Natural killer cell (primary cell): ENCODE data around the gene RAPGEF2. TPM values are rescaled to one million over a fixed set of nuclear protein-coding genes. Genes with fewer than 3 reads are reported as not detected.
"Not testable (repeated sequence)": the region's sequence is repeated elsewhere in the genome, so short reads cannot be mapped to it uniquely, and the experiment has no call there.

Source experiments
- ATAC-seq, 3 donors: fragments of 150-1000 bp in 2 of 3; fragments of 200-7000 bp in 1 of 3; cut with Tn5 transposase; 1 replicate in 1 of 3; 2 replicates in 2 of 3; pipeline ENCODE4 v1.10.0; 2021; ENCODE audit warnings: mild to moderate bottlenecking in 2 of 3, moderate library complexity in 2 of 3
- DNase-seq, 2 donors: peaks; one replicate each; pipeline versions ENCODE4 v3.0.0 to v3.0.0-alpha.2; 2013 to 2021; ENCODE audit warnings: mixed read lengths in 1 of 2
- H3K27ac ChIP-seq: one replicate; pipeline ENCODE4 v1.5.1; 2013; ENCODE audit warnings: mild to moderate bottlenecking, low read length
- H3K27me3 ChIP-seq: one replicate; pipeline ENCODE4 v1.6.1; 2013; ENCODE audit warnings: low read length; ENCODE audit not compliant: control insufficient read depth, insufficient read depth
- H3K36me3 ChIP-seq: one replicate; pipeline ENCODE4 v1.6.1; 2013; ENCODE audit warnings: low read length; ENCODE audit not compliant: control insufficient read depth, insufficient read depth
- H3K4me1 ChIP-seq: one replicate; pipeline ENCODE4 v1.6.1; 2013; ENCODE audit warnings: low read length; ENCODE audit not compliant: control insufficient read depth, insufficient read depth
- H3K4me3 ChIP-seq: one replicate; pipeline ENCODE4 v1.5.1; 2013; ENCODE audit warnings: low read length
- H3K9me3 ChIP-seq: one replicate; pipeline ENCODE4 v1.6.1; 2013; ENCODE audit warnings: low read length; ENCODE audit not compliant: control insufficient read depth, insufficient read depth
- H3K27ac Mint-ChIP-seq, 2 donors: one replicate each; pipeline ENCODE4 v1.8.0; 2022; ENCODE audit warnings: mild to moderate bottlenecking in 2 of 2, mixed read lengths in 2 of 2, moderate library complexity in 1 of 2
- H3K27me3 Mint-ChIP-seq, 2 donors: one replicate each; pipeline ENCODE4 v1.8.0; 2022; ENCODE audit warnings: low read depth in 2 of 2, mixed read lengths in 2 of 2
- H3K36me3 Mint-ChIP-seq: one replicate; pipeline ENCODE4 v1.8.0; 2022; ENCODE audit warnings: mixed read lengths
- H3K4me1 Mint-ChIP-seq, 2 donors: one replicate each; pipeline ENCODE4 v1.8.0; 2022; ENCODE audit warnings: mixed read lengths in 2 of 2
- H3K4me3 Mint-ChIP-seq: one replicate; pipeline ENCODE4 v1.8.0; 2022; ENCODE audit warnings: mild to moderate bottlenecking, moderate library complexity, mixed read lengths
- H3K9me3 Mint-ChIP-seq, 2 donors: one replicate each; pipeline ENCODE4 v1.8.0; 2022; ENCODE audit warnings: mixed read lengths in 2 of 2
- WGBS: methylation state at CpG from one replicate; pipeline ENCODE4 v1.1.7; 2013; ENCODE audit warnings: missing lambda C conversion rate; ENCODE audit not compliant: insufficient coverage; 5-methylcytosine and 5-hydroxymethylcytosine counted together
- intact Hi-C: fragments of 100-400 bp; cut with micrococcal nuclease; formaldehyde crosslinking; loops from one replicate; pipeline ENCODE4 v1.14.2; 2022
- total RNA-seq, 4 donors: library from RNA; stranded (reverse); fragments of 120-200 nt in 1 of 4; gene quantifications; one replicate each; pipeline versions ENCODE4 v1.2.3 to v1.2.4, GENCODE V29; 2013 to 2022
- TF ChIP-seq, protein P1 (sequence below): fragments of 200-600 bp; IDR thresholded peaks from one replicate; pipeline ENCODE4 v1.8.0; 2022; ENCODE audit warnings: antibody characterized with exemption

Gene RAPGEF2
- total RNA-seq, 3 donors from 2014 or later (not counting 1 experiment from before 2014, with no cell fraction given): 21.9 to 55.6 (median 27.6) TPM

DNA sequence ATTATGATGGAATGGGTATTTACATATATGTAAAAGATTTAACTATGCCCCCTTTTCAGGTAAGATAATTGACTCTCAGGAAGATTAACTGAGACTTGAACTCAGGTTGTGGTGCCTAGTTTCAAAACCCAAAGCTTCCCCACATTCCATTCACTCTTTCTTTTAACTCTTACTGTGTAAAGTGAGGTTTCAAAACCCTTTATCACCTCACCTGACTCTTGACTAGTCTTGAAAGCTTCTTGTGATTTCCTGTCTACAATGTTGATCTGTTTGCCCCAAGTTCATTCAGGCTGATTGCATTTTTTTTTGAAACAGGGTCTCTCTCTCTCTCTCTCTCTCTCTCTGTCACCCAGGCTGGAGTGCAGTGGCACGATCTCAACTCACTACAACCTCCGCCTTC is 40.5 kb upstream of the RAPGEF2 start:
- WGBS: 74% methylated on average over 2 of the region's 2 CpGs
- DNase-seq (no peak), ATAC-seq (no peak)
- no peaks in the 10 kb centered on the region for H3K36me3 ChIP-seq
- Mint-ChIP-seq H3K36me3 (no peaks in the 10 kb centered on the region), H3K27me3 (no peaks in the 10 kb centered on the region), H3K9me3 (no peaks in the 10 kb centered on the region), H3K4me1 (no peaks in the 10 kb centered on the region), H3K4me3 (no peak overlapping the region), H3K27ac (no peak overlapping the region)
- H3K9me3 ChIP-seq: no peaks in the 10 kb centered on the region
- H3K4me1 ChIP-seq: no peaks in the 10 kb centered on the region
- intact Hi-C loops: no loop called here
- no peaks in the 10 kb centered on the region for H3K27me3 ChIP-seq
- H3K4me3 ChIP-seq: no peak overlapping the region
- H3K27ac ChIP-seq: no peak overlapping the region
- TF ChIP-seq, protein P1, sequence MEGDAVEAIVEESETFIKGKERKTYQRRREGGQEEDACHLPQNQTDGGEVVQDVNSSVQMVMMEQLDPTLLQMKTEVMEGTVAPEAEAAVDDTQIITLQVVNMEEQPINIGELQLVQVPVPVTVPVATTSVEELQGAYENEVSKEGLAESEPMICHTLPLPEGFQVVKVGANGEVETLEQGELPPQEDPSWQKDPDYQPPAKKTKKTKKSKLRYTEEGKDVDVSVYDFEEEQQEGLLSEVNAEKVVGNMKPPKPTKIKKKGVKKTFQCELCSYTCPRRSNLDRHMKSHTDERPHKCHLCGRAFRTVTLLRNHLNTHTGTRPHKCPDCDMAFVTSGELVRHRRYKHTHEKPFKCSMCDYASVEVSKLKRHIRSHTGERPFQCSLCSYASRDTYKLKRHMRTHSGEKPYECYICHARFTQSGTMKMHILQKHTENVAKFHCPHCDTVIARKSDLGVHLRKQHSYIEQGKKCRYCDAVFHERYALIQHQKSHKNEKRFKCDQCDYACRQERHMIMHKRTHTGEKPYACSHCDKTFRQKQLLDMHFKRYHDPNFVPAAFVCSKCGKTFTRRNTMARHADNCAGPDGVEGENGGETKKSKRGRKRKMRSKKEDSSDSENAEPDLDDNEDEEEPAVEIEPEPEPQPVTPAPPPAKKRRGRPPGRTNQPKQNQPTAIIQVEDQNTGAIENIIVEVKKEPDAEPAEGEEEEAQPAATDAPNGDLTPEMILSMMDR: no peak

DNA sequence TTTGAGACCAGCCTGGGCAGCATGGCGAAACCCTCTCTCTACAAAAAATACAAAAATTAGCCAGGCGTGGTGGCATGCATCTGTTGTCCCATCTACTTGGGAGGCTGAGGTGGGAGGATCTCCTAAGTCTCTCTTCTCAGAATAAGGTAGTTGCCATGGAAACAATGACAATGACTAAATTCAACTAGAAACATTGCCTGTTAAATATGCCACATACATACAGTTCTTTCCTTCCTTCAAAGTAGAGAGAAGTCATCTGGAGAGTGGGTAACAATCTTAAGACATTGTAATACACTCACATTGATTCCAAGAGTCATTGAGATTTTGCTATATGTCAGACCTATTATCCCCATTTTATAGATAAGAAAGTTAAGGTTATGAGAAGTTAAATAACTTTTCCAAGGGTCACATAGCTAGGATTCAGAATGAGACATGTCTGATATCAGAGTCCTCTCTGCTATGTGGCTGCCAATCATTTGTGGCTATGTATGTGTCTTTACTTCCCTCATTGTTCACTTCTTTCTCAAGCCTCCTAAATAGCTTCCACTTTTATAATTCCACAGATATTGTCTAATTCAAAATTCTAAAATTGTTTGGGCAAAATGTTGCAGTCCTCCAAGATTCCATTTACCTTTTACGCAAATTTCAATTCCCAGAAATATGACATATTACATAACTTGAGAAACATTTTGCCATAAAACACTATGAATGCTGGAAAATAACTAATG is 37.2 kb upstream of the RAPGEF2 start:
- H3K9me3 ChIP-seq: no peaks in the 10 kb centered on the region
- Mint-ChIP-seq H3K36me3 (no peaks in the 10 kb centered on the region), H3K4me1 (no peaks in the 10 kb centered on the region), H3K4me3 (no peak overlapping the region), H3K27me3 (no peaks in the 10 kb centered on the region), H3K9me3 (no peaks in the 10 kb centered on the region), H3K27ac (no peak overlapping the region)
- H3K27ac ChIP-seq: no peak overlapping the region
- WGBS: 83% methylated on average over 2 of the region's 3 CpGs
- no peaks in the 10 kb centered on the region for H3K4me1 ChIP-seq
- DNase-seq (no peak), ATAC-seq (no peak)
- no peaks in the 10 kb centered on the region for H3K27me3 ChIP-seq
- intact Hi-C loops: no loop called here
- no peak overlapping the region for H3K4me3 ChIP-seq
- TF ChIP-seq, protein P1: no peak
- H3K36me3 ChIP-seq: no peaks in the 10 kb centered on the region

DNA sequence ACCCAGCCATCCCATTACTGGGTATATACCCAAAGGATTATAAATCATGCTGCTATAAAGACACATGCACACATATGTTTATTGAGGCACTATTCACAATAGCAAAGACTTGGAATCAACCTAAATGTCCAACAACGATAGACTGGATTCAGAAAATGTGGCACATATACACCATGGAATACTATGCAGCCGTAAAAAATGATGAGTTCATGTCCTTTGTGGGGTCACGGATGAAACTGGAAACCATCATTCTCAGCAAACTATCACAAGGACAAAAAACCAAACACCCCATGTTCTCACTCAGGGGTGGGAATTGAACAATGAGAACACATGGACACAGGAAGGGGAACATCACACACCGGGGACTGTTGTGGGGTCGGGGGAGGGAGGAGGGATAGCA is 34.7 kb upstream of the RAPGEF2 start:
- H3K27me3 Mint-ChIP-seq, H3K9me3 ChIP-seq, H3K36me3 ChIP-seq, H3K27me3 ChIP-seq, DNase-seq, H3K4me1 ChIP-seq, H3K4me3 Mint-ChIP-seq, H3K4me3 ChIP-seq, ATAC-seq, H3K4me1 Mint-ChIP-seq, H3K27ac Mint-ChIP-seq, H3K9me3 Mint-ChIP-seq, intact Hi-C loops, H3K27ac ChIP-seq, H3K36me3 Mint-ChIP-seq: not testable (repeated sequence)
- WGBS: 95% methylated on average over 3 of the region's 5 CpGs

DNA sequence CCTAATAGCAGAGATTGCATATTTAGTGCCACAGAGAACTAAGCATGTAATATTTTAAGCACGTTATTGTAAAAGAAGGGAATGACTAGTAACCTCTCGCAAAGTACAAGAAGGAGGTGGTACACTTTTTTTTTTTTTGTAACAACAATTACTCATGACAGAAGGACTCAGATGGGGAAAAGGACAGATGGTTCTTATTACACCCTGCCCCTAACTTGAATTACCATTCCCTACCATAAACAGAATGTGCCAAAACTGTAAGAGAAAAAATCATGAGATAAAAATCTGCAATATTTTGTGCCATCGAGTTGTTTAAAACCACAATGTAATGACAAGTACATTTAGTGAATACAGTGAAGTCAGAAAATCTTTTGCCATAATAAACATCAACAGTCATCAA is 33.0 kb upstream of the RAPGEF2 start:
- no peak overlapping the region for H3K27ac Mint-ChIP-seq
- H3K4me1 Mint-ChIP-seq: no peaks in the 10 kb centered on the region
- WGBS: 88% methylated on average over 1 of the region's 3 CpGs
- H3K36me3 Mint-ChIP-seq: no peaks in the 10 kb centered on the region
- TF ChIP-seq, protein P1: no peak
- no peaks in the 10 kb centered on the region for H3K9me3 ChIP-seq
- H3K9me3 Mint-ChIP-seq: no peaks in the 10 kb centered on the region
- ATAC-seq (no peak), DNase-seq (no peak)
- no peak overlapping the region for H3K4me3 ChIP-seq
- H3K27me3 Mint-ChIP-seq: no peaks in the 10 kb centered on the region
- intact Hi-C loops: no loop called here
- no peaks in the 10 kb centered on the region for H3K27me3 ChIP-seq
- no peak overlapping the region for H3K27ac ChIP-seq
- H3K36me3 ChIP-seq: no peaks in the 10 kb centered on the region
- no peaks in the 10 kb centered on the region for H3K4me1 ChIP-seq
- no peak overlapping the region for H3K4me3 Mint-ChIP-seq
